Transverse colon (tissue), 3 donors: ENCODE results near the gene CHP2.

Source experiments
- POLR2A ChIP-seq: fragments of 450-650 bp; IDR thresholded peaks from one replicate; pipeline ENCODE4 v1.6.1; 2016; ENCODE audit warnings: antibody characterized with exemption, mild to moderate bottlenecking, moderate library complexity
- TF ChIP-seq, protein P1 (sequence below), 5 experiments: fragments of 200-600 bp in 3 of 5; fragments of 450-650 bp in 2 of 5; sonication (generic) in 3 of 5; IDR thresholded peaks; 1 replicate in 2 of 5; 2 replicates in 3 of 5; pipeline ENCODE4 v1.5.1; 2016 to 2017; ENCODE audit warnings: antibody characterized with exemption in 5 of 5, inconsistent platforms in 3 of 5, mild to moderate bottlenecking in 2 of 5, moderate library complexity in 1 of 5

GRCh38 chr16:23784811-23785447, 30.1 kb downstream of the CHP2 start:
- TF ChIP-seq, protein P1, sequence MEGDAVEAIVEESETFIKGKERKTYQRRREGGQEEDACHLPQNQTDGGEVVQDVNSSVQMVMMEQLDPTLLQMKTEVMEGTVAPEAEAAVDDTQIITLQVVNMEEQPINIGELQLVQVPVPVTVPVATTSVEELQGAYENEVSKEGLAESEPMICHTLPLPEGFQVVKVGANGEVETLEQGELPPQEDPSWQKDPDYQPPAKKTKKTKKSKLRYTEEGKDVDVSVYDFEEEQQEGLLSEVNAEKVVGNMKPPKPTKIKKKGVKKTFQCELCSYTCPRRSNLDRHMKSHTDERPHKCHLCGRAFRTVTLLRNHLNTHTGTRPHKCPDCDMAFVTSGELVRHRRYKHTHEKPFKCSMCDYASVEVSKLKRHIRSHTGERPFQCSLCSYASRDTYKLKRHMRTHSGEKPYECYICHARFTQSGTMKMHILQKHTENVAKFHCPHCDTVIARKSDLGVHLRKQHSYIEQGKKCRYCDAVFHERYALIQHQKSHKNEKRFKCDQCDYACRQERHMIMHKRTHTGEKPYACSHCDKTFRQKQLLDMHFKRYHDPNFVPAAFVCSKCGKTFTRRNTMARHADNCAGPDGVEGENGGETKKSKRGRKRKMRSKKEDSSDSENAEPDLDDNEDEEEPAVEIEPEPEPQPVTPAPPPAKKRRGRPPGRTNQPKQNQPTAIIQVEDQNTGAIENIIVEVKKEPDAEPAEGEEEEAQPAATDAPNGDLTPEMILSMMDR (IDR thresholded peaks at IDR 0.05): no peak
- no peak for TF ChIP-seq POLR2A
